SK-N-MC (cell line): ENCODE measurements around the gene AMIGO2.

Source experiments
- DNase-seq: peaks from one replicate; pipeline ENCODE4 v3.0.0-alpha.2; 2011; ENCODE audit warnings: low read depth, low spot score
- H3K27ac ChIP-seq: fragments of 200-600 bp; sonication (generic); 2 replicates; pipeline ENCODE4 v1.5.1; 2016; ENCODE audit warnings: mixed run types
- H3K36me3 ChIP-seq: fragments of 200-600 bp; sonication (generic); 2 replicates; pipeline ENCODE4 v1.6.1; 2017; ENCODE audit warnings: antibody characterized with exemption, low read length, mixed read lengths; ENCODE audit not compliant: insufficient read depth
- H3K4me3 ChIP-seq: fragments of 200-600 bp; sonication (generic); 2 replicates; pipeline ENCODE4 v1.5.1; 2016
- H3K9ac ChIP-seq: fragments of 200-600 bp; sonication (generic); 2 replicates; pipeline ENCODE4 v1.8.0; 2017; ENCODE audit warnings: mixed run types, mixed read lengths; ENCODE audit not compliant: insufficient read length
- H3K9me3 ChIP-seq: fragments of 200-600 bp; sonication (generic); 2 replicates; pipeline ENCODE4 v1.6.1; 2017; ENCODE audit warnings: low read depth, mild to moderate bottlenecking, antibody characterized with exemption, low read length, moderate library complexity, mixed read lengths
- EZH2 ChIP-seq: fragments of 200-600 bp; sonication (generic); IDR thresholded peaks from one replicate; pipeline ENCODE4 v1.6.1; 2017; ENCODE audit warnings: antibody characterized with exemption
- FOXP2 ChIP-seq: optimal IDR thresholded peaks from 2 replicates; pipeline ENCODE3; 2011; ENCODE audit warnings: mild to moderate bottlenecking, moderate library complexity; ENCODE audit not compliant: insufficient read depth; ENCODE audit errors: extremely low read length, control extremely low read depth
- POLR2AphosphoS5 ChIP-seq: IDR thresholded peaks from 2 replicates; pipeline ENCODE4 v1.6.1; 2012; ENCODE audit warnings: mild to moderate bottlenecking, low read depth, low read length, borderline replicate concordance

The AMIGO2 gene

DNA sequence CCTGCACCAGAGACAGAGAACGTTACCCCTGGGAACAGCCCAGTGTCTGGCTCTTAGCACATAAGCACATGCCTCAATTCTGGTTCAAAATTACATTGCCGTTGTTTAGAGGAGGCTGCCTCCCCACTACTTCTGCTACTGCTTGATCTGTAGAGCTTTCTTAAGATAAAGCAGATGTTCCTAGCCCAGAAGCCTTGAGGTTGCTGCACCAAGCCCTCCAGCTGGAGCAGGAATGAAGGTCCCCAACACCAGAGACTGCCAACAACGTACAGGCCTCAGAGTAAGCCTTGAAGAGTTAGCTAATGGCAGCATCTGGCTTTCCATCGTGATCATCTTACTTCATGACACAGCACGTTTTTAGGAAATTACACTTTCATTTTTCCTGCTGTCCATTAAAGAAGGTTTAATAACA lies 34.7 kb upstream of the AMIGO2 start:
- H3K36me3 ChIP-seq = no peaks in the 10 kb centered on the region
- H3K27ac ChIP-seq = no peak overlapping the region

DNA sequence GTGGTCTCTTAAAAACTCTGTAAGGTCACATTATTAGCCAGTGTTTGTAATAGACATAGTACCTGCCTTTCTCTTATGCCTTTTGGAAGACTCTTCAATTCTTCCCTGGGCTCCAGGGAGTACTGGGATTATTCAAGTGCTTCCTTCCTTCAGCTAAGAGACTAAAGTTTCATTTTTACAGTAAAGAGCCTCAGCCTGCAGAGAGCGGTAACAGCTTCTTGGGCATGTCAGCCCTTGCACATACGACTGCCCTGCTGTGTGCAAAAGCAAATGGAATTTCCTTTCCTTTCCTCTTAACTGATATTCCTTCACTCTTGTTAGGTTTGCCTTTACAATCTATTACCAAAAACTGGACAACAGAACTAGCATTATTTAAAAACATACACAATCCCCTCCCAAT lies 32.9 kb upstream of the AMIGO2 start:
- no peak overlapping the region for H3K27ac ChIP-seq
- no peaks in the 10 kb centered on the region for H3K36me3 ChIP-seq
- no peaks in the 10 kb centered on the region for H3K9me3 ChIP-seq
- H3K9ac ChIP-seq = no peak overlapping the region
- DNase-seq = no peak
- no peak overlapping the region for H3K4me3 ChIP-seq
- no peak for TF ChIP-seq POLR2AphosphoS5

More for the DNA sequence above, 34.7 kb upstream of the AMIGO2 start:
- Histone ChIP-seq H3K9ac (no peak overlapping the region), H3K4me3 (no peak overlapping the region), H3K9me3 (no peaks in the 10 kb centered on the region)
- TF ChIP-seq FOXP2 (no peak), EZH2 (no peak), POLR2AphosphoS5 (no peak)
- no peak for DNase-seq

DNA sequence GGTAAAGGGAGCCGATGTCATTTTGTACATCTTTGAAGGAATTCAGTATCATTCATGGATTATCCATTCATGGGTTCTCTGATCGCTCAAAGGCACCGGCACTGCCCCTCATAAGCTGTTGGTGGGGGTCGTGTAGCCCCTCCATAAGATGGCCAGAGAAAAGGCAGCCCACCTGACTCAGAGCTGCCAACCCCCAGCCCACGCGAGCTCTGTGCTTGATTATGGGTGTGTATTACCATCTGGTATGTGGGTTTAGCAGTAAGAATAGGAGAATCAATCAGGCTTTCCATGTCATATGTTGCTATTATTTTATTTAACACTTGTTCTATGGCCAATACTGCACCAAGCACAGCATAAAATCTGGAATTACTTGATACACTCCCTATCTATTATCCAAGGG lies 32.1 kb upstream of the AMIGO2 start:
- TF ChIP-seq POLR2AphosphoS5 = no peak
- TF ChIP-seq FOXP2 = no peak
- TF ChIP-seq EZH2 = no peak
- Histone ChIP-seq H3K4me3 (no peak overlapping the region), H3K9ac (no peak overlapping the region), H3K36me3 (no peaks in the 10 kb centered on the region), H3K27ac (no peak overlapping the region), H3K9me3 (no peaks in the 10 kb centered on the region)
- DNase-seq = no peak

DNA sequence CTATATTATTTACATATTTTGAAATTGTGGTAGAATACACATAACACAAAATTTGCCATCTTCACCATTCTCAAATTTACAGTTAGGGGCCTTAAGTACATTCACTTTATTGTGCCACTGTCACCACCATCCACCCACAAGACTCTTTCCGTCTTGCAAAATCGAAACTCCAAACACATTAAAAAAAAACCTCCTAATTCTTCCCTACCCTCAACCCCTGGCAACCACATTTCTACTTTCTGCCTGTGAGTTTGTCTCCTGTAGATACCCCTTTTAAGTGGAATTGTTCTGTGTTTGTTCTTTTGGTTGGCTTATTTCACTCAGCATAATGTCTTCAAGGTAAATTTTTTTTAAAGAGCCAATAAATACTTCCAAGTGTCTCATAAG lies 31.6 kb upstream of the AMIGO2 start:
- H3K9ac ChIP-seq = no peak overlapping the region
- no peaks in the 10 kb centered on the region for H3K9me3 ChIP-seq
- DNase-seq = no peak
- H3K36me3 ChIP-seq = no peaks in the 10 kb centered on the region
- no peak for TF ChIP-seq EZH2
- TF ChIP-seq FOXP2 = no peak
- TF ChIP-seq POLR2AphosphoS5 = no peak
- H3K27ac ChIP-seq = no peak overlapping the region
- H3K4me3 ChIP-seq = no peak overlapping the region

DNA sequence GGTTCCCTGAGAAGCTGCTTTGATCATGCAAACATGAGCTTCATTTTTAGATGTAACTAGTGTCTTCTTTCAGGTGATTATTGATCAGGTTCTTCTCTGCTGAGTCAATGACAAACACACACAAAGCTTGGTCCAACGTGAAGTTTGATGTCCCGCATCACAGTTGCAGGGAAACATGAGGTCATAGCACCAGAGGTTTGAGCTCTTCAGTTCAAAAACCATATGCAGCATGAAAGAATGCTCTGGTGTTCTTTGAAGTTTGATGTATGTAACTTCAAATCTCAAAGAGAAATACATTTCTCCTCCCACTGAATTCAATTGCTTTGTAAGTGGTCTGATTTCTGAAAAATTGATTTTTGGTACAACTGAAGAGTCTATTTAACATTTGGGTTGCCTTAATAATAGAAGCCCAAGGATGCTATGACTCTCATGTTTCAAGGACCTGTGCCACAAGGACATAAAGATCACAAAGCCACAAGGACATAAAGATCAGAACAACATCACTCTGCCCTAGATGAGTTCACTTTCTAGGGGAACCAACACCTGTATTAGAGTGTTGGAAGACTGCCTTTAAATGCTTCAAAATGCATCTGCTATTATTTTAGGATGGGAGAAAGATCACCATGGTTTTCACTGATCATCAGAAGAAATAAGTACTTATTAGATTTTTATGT lies 31.1 kb upstream of the AMIGO2 start:
- no peak for TF ChIP-seq FOXP2
- TF ChIP-seq POLR2AphosphoS5 = no peak
- TF ChIP-seq EZH2 = no peak
- Histone ChIP-seq H3K9me3 (no peaks in the 10 kb centered on the region), H3K27ac (no peak overlapping the region), H3K9ac (no peak overlapping the region), H3K36me3 (no peaks in the 10 kb centered on the region), H3K4me3 (no peak overlapping the region)
- DNase-seq = no peak

DNA sequence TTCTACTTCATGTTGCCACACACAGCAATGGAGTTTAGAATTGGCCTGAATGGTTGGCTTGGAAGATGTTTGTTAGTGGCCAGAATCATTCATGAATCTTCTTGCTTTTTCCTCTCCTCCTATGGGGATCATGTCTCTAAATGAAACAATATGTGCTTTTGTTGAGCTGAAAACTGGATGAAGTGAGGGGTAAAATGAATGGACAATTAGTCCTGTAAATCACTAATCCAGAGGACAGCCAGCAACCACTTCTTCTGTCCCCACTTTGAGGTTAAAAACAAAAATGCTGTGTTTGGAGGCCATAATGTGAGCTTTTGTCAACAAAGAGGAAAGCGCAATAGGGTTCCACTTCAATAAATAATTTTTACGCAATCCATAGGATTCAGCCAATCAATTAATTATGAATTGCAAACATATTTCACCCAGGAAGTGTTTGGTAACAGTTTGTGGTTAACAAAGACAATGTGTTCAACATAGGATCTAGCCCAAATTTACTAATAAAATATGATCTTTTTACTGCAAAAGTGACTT lies 30.3 kb upstream of the AMIGO2 start:
- Histone ChIP-seq H3K9me3 (no peaks in the 10 kb centered on the region), H3K36me3 (no peaks in the 10 kb centered on the region), H3K27ac (no peak overlapping the region), H3K9ac (no peak overlapping the region), H3K4me3 (no peak overlapping the region)
- DNase-seq = no peak
- TF ChIP-seq FOXP2 (no peak), POLR2AphosphoS5 (no peak), EZH2 (no peak)

DNA sequence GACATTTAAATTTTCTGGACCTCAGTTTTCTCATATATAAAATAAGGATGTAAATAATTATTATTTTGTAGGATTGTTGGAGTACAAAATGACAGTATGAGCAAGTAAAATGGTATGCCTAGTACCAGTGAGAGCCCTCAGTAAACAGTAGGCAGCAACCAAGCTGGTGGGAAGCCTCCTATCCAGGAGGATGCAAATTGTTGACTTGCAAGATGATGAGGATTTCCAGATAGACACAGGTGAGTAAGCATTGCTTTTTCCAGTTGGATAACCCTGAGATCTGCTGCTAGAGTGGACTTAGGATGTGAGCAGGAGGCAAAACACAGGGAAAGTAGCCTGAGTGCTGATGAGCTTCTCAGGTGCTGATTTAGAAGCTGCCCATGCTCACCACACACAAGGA lies 28.2 kb upstream of the AMIGO2 start:
- H3K36me3 ChIP-seq = no peaks in the 10 kb centered on the region
- H3K27ac ChIP-seq = no peak overlapping the region
- TF ChIP-seq FOXP2 = no peak
- H3K4me3 ChIP-seq = no peak overlapping the region
- no peaks in the 10 kb centered on the region for H3K9me3 ChIP-seq
- no peak overlapping the region for H3K9ac ChIP-seq
- DNase-seq = no peak

DNA sequence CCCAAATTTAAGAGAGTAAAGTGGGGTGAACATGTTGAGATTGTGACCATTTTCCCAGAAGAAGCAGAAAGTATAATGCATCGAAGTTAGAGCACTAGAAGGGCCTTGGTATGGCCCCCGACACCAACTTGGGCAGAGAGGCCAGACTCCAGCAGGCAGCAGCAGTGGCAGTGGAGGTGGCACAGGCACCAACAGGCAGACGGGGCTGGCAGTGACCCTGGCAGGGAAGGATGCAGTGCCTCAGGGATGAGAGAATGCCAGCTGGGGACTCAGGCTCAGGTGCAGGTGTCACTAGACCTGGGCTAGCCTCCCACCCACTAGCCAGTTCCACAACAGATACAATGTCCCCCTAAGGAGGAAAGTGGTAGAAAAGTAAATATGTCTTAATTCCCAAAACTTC lies 27.7 kb upstream of the AMIGO2 start:
- Histone ChIP-seq H3K27ac (no peak overlapping the region), H3K36me3 (no peaks in the 10 kb centered on the region), H3K4me3 (no peak overlapping the region), H3K9ac (no peak overlapping the region), H3K9me3 (no peaks in the 10 kb centered on the region)
- TF ChIP-seq EZH2 (no peak), POLR2AphosphoS5 (no peak), FOXP2 (no peak)
- no peak for DNase-seq

DNA sequence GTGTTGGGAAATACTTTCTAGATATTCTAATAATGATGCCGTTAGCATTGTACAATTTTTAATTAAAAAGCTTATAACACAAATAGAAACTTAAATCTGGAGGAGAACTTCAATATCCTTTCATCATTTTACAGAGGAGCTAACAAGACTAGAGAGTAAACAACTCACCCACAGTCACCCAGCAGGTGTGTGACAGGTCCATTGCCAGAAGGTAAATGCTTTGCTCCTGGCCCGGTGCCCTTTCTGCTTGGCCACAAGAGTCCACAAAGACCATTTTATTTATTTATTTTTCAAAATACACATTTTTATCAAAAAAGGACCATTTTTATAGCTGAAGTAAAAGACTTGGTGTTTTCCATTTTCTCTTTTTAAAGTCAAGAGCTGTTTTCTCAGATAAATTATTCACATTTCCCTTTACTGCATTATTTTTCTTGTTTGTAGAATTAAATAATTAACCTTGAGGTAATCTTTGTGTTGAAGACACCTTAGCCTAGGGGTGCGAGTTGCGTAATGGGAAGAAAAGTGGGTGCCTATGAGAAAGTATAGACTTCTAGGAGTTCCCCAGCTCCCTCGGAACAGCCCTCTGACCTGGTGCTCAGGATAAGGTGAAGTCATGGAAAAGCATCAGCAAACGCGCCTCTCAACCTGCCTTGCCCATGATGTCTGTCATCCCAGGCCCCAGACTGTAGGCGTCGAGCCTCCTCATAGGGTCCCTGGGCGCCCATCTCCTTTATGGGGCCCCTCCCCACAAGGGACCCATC lies 26.3 kb upstream of the AMIGO2 start:
- DNase-seq = no peak

More for the DNA sequence above, 26.3 kb upstream of the AMIGO2 start:
- Histone ChIP-seq H3K36me3 (no peaks in the 10 kb centered on the region), H3K9me3 (no peaks in the 10 kb centered on the region), H3K9ac (no peak overlapping the region), H3K27ac (no peak overlapping the region), H3K4me3 (no peak overlapping the region)
- TF ChIP-seq POLR2AphosphoS5 = no peak
- TF ChIP-seq FOXP2 = no peak
- no peak for TF ChIP-seq EZH2
